A549 (cell line): Measurements from ENCODE around the gene GPR146. TPM values are rescaled to one million over a fixed set of nuclear protein-coding genes. Genes with fewer than 3 reads are reported as not detected.

Experiments used
- ATAC-seq, 2 experiments: fragments of 200-7000 bp in 1 of 2; fragments of >200 bp in 1 of 2; cut with Nextera tagmentation in 1 of 2; cut with Tn5 transposase in 1 of 2; 3 replicates each; pipeline versions ENCODE4 v1.8.0 to v1.9.1; 2018 to 2020; ENCODE audit warnings: mild to moderate bottlenecking in 1 of 2, moderate library complexity in 1 of 2
- CTCF ChIA-PET: fragments of 300-600 bp; sonication (Branson Sonifier 250); formaldehyde crosslinking; extraction: SDS; loops from one replicate; lab custom pipeline; 2021; ENCODE audit warnings: antibody characterized with exemption, inconsistent platforms; lab: Yijun Ruan, JAX
- POLR2A ChIA-PET: fragments of 350-600 bp; formaldehyde crosslinking; extraction: SDS; loops from one replicate; lab custom pipeline; 2021; ENCODE audit warnings: antibody characterized with exemption, inconsistent platforms; lab: Yijun Ruan, JAX
- DNase-seq, 2 experiments: peaks; one replicate each; pipeline versions ENCODE4 v3.0.0 to v3.0.0-alpha.2; 2011 to 2016; ENCODE audit warnings: low read depth in 1 of 2, low spot score in 1 of 2
- FAIRE-seq: peaks from 2 replicates; lab custom pipeline; 2011; peaks lifted over from hg19 to GRCh38; lab: Jason Lieb, UNC
- H3K27ac ChIP-seq, 2 experiments: fragments of >200 bp; sonication (Bioruptor Twin); formaldehyde crosslinking; 3 replicates each; pipeline ENCODE4 v1.5.1; 2016 to 2017
- H3K4me1 ChIP-seq: fragments of >200 bp; sonication (Bioruptor Twin); formaldehyde crosslinking; 3 replicates; pipeline ENCODE4 v1.6.1; 2016
- H3K4me2 ChIP-seq: fragments of >200 bp; sonication (Bioruptor Twin); formaldehyde crosslinking; 3 replicates; pipeline ENCODE4 v1.6.1; 2016
- H3K4me3 ChIP-seq: fragments of >200 bp; sonication (Bioruptor Twin); formaldehyde crosslinking; 3 replicates; pipeline ENCODE4 v1.5.1; 2016
- H3K9me3 ChIP-seq: fragments of >200 bp; sonication (Bioruptor Twin); formaldehyde crosslinking; 3 replicates; pipeline ENCODE4 v1.6.1; 2016
- CBX8 ChIP-seq: fragments of 200-600 bp; sonication (generic); IDR thresholded peaks from 2 replicates; pipeline ENCODE4 v1.6.1; 2016
- CHD2 ChIP-seq: fragments of 150-350 bp; IDR thresholded peaks from 2 replicates; pipeline ENCODE4 v1.6.1; 2014; ENCODE audit warnings: low read length; ENCODE audit not compliant: partially characterized antibody
- EP300 ChIP-seq, 2 experiments: fragments of >200 bp; sonication (Bioruptor Twin); formaldehyde crosslinking; IDR thresholded peaks; 2 replicates in 1 of 2; 3 replicates in 1 of 2; pipeline ENCODE4 v1.6.1; 2016 to 2017
- FOSB ChIP-seq: fragments of 250-450 bp; sonication (Bioruptor Pico); IDR thresholded peaks from 2 replicates; pipeline ENCODE4 v1.5.0; 2020; ENCODE audit warnings: mild to moderate bottlenecking, moderate library complexity
- FOSL2 ChIP-seq, 2 experiments: fragments of 450-650 bp in 1 of 2; fragments of >200 bp in 1 of 2; sonication (Bioruptor Twin) in 1 of 2; formaldehyde crosslinking; IDR thresholded peaks; 2 replicates each; pipeline versions ENCODE4 v1.5.0 to v1.6.1; 2016 to 2020; ENCODE audit warnings: mild to moderate bottlenecking in 1 of 2, moderate library complexity in 1 of 2
- GATA3 ChIP-seq: IDR thresholded peaks from 2 replicates; pipeline ENCODE4 v1.6.1; 2012; ENCODE audit warnings: borderline replicate concordance
- HDAC2 ChIP-seq: fragments of 200-600 bp; sonication (generic); IDR thresholded peaks from 2 replicates; pipeline ENCODE4 v1.6.1; 2016
- HOXB5 ChIP-seq: fragments of 250-450 bp; sonication (Bioruptor Pico); IDR thresholded peaks from 2 replicates; pipeline ENCODE4 v1.5.0; 2020; ENCODE audit warnings: mild to moderate bottlenecking, moderate library complexity
- JUN ChIP-seq, 2 experiments: fragments of >200 bp; sonication (Bioruptor Twin); formaldehyde crosslinking; IDR thresholded peaks; 2 replicates in 1 of 2; 3 replicates in 1 of 2; pipeline ENCODE4 v1.6.1; 2016 to 2017
- KDM1A ChIP-seq: fragments of 200-600 bp; sonication (generic); IDR thresholded peaks from 2 replicates; pipeline ENCODE4 v1.6.1; 2016; ENCODE audit warnings: low read depth, mild to moderate bottlenecking
- MYC ChIP-seq: IDR thresholded peaks from 2 replicates; pipeline ENCODE4 v1.6.1; 2012; ENCODE audit warnings: mild to moderate bottlenecking, inconsistent platforms, low read length, improper control_type of control experiment, borderline replicate concordance
- NFE2L2 ChIP-seq: fragments of 150-350 bp; conservative IDR thresholded peaks from 2 replicates; pipeline ENCODE4 v1.6.1; 2014; ENCODE audit warnings: low read length
- PHF8 ChIP-seq: fragments of 200-600 bp; sonication (generic); IDR thresholded peaks from 2 replicates; pipeline ENCODE4 v1.6.1; 2016; ENCODE audit warnings: low read depth, mild to moderate bottlenecking, antibody characterized with exemption, moderate library complexity, borderline replicate concordance
- RARB ChIP-seq: fragments of 250-450 bp; sonication (Bioruptor Pico); IDR thresholded peaks from 2 replicates; pipeline ENCODE4 v1.8.0; 2021; ENCODE audit warnings: mild to moderate bottlenecking, moderate library complexity
- RFX5 ChIP-seq: fragments of 450-650 bp; IDR thresholded peaks from 2 replicates; pipeline ENCODE4 v1.7.1; 2014; ENCODE audit warnings: antibody characterized with exemption, mild to moderate bottlenecking, moderate library complexity
- RNF2 ChIP-seq: fragments of 200-600 bp; sonication (generic); IDR thresholded peaks from 2 replicates; pipeline ENCODE4 v1.6.1; 2016; ENCODE audit warnings: low read depth, mild to moderate bottlenecking, antibody characterized with exemption, moderate library complexity, borderline replicate concordance
- ZSCAN20 ChIP-seq: fragments of 250-450 bp; sonication (Bioruptor Pico); IDR thresholded peaks from 2 replicates; pipeline ENCODE4 v1.8.0; 2022; ENCODE audit warnings: mild to moderate bottlenecking, moderate library complexity
- WGBS: methylation state at CpG from one replicate; pipeline ENCODE4 v1.1.6; 2017; ENCODE audit errors: missing lambda C conversion rate; 5-methylcytosine and 5-hydroxymethylcytosine counted together
- polyA plus RNA-seq, 4 experiments: library from polyadenylated mRNA; depleted of rRNA in 3 of 4; stranded (reverse); fragments of >200 nt; fragmentation: RNase III in 1 of 4; extraction: RNeasy Plus Mini Kit Qiagen cat#74134 plus additional on column Dnase treatment in 1 of 4; gene quantifications; 2 replicates in 3 of 4; 3 replicates in 1 of 4; pipeline ENCODE4 v1.2.3, GENCODE V29; 2011 to 2017
- TF ChIP-seq, protein P1 (sequence below): fragments of 450-650 bp; IDR thresholded peaks from 2 replicates; pipeline ENCODE4 v1.6.1; 2014; ENCODE audit warnings: antibody characterized with exemption
- TF ChIP-seq, protein P2 (sequence below): fragments of 200-600 bp; sonication (generic); IDR thresholded peaks from 2 replicates; pipeline ENCODE4 v1.6.1; 2016; ENCODE audit warnings: antibody characterized with exemption, mild to moderate bottlenecking, moderate library complexity
- TF ChIP-seq, protein P3 (sequence below): IDR thresholded peaks from 2 replicates; pipeline ENCODE4 v1.6.1; 2012
- TF ChIP-seq, protein P4 (sequence below): IDR thresholded peaks from 2 replicates; pipeline ENCODE4 v1.6.1; 2012; ENCODE audit warnings: low read depth, borderline replicate concordance

GPR146 gene
- polyA plus RNA-seq, 2 of the 4 experiments (the other 2 are of a cell fraction), result 0.50 to 0.75 TPM

DNA sequence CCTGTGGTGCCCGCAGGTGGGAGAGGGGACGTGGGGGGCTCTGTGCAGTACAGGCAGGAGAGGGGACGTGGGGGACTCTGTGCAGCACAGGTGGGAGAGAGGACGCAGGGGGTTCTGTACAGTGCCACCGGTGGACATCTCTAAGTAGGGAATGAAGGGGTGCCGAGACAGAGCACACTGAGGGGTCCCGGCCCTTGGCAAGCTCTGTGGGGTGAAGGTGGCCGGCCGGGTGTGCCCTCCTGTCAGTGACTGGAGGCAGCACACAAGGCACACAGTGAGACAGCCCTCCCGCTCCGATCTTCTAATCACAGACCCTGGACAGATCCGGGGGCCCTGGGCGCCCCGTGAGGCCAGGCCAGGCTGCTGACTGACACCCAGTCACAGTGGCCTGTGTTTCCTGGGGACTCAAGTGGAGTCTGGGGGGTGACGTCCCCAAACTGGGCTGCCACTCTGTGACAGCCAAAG is 11.2 kb downstream of the GPR146 start:
- POLR2A ChIA-PET, result no interaction called here
- WGBS, result 92% methylated on average over 13 of the region's 15 CpGs
- no peak for DNase-seq
- FAIRE-seq, result no peak
- Histone ChIP-seq H3K4me3 (no peak overlapping the region), H3K4me1 (no peaks in the 10 kb centered on the region), H3K9me3 (no peaks in the 10 kb centered on the region), H3K4me2 (no peak overlapping the region)
- no peak for TF ChIP-seq RARB (CRISPR knock-in tag)
- no peak for TF ChIP-seq RNF2
- TF ChIP-seq ZSCAN20, result no peak
- TF ChIP-seq, protein P1, sequence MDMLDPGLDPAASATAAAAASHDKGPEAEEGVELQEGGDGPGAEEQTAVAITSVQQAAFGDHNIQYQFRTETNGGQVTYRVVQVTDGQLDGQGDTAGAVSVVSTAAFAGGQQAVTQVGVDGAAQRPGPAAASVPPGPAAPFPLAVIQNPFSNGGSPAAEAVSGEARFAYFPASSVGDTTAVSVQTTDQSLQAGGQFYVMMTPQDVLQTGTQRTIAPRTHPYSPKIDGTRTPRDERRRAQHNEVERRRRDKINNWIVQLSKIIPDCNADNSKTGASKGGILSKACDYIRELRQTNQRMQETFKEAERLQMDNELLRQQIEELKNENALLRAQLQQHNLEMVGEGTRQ, result no peak
- TF ChIP-seq FOSB (CRISPR knock-in tag), result no peak
- no peak for TF ChIP-seq JUN (IDR thresholded peaks at IDR 0.05)
- TF ChIP-seq, all 56 proteins: peak for 0
- CTCF ChIA-PET, result interaction anchor here (1.5 to 20.4 kb wide), 3 partner anchors 10 to 60 kb away, joined by 4 to 487 read pairs (median 63); partner anchors contain the start of gene GPR146
- no peak for ATAC-seq
- no peak overlapping the region for H3K27ac ChIP-seq

DNA sequence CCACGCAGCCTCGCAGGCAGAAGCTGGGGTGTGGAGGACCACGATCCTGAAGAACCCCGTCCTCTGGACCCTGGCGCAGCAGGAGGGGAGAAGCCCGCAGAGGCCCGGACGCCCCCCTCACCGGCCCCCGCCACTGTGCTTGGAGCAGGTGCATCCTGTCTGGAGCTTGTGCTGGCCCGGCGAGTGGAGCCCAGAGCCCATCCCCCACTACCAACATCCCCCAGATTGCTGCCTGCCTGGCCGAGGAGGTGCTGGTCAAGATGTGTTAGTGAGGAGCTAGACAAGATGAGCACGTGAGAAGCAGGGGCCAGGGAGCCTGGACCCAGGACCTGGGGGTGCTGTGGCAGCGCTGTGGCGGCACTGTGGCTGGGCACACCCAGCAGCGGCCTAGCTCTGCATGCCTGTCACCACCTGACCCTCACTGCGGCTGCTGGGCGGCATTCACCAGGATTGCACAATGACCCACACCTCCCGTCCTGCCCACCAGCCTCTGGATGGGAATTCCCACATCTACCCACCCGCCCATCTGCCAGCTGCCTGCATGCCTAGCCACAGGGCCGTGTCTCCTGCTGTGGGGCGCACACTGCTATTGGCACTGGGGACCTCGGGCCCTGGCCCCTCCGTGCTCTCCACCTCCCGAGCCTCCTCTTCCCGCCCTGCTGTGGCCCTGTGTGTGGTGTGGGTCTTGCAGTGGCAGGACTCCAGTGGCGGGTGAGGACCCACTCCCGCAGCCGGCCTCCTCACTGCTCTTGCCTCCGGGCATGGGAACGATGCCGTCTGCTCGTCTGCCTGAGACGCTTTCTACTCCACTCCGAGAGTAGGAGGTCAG is 11.8 kb downstream of the GPR146 start:
- FAIRE-seq, result no peak
- H3K27ac ChIP-seq, result no peak overlapping the region
- TF ChIP-seq, protein P2, sequence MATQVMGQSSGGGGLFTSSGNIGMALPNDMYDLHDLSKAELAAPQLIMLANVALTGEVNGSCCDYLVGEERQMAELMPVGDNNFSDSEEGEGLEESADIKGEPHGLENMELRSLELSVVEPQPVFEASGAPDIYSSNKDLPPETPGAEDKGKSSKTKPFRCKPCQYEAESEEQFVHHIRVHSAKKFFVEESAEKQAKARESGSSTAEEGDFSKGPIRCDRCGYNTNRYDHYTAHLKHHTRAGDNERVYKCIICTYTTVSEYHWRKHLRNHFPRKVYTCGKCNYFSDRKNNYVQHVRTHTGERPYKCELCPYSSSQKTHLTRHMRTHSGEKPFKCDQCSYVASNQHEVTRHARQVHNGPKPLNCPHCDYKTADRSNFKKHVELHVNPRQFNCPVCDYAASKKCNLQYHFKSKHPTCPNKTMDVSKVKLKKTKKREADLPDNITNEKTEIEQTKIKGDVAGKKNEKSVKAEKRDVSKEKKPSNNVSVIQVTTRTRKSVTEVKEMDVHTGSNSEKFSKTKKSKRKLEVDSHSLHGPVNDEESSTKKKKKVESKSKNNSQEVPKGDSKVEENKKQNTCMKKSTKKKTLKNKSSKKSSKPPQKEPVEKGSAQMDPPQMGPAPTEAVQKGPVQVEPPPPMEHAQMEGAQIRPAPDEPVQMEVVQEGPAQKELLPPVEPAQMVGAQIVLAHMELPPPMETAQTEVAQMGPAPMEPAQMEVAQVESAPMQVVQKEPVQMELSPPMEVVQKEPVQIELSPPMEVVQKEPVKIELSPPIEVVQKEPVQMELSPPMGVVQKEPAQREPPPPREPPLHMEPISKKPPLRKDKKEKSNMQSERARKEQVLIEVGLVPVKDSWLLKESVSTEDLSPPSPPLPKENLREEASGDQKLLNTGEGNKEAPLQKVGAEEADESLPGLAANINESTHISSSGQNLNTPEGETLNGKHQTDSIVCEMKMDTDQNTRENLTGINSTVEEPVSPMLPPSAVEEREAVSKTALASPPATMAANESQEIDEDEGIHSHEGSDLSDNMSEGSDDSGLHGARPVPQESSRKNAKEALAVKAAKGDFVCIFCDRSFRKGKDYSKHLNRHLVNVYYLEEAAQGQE, result no peak
- TF ChIP-seq PHF8 (no peak), FOSL2 (IDR thresholded peaks at IDR 0.05) (no peak), FOSL2 (CRISPR knock-in tag; IDR thresholded peaks at IDR 0.05) (no peak), RFX5 (no peak), NFE2L2 (no peak), KDM1A (no peak), CHD2 (no peak), CBX8 (no peak), EP300 (IDR thresholded peaks at IDR 0.05) (no peak), MYC (no peak), HDAC2 (no peak), GATA3 (no peak), HOXB5 (CRISPR knock-in tag) (no peak)
- TF ChIP-seq, protein P3, sequence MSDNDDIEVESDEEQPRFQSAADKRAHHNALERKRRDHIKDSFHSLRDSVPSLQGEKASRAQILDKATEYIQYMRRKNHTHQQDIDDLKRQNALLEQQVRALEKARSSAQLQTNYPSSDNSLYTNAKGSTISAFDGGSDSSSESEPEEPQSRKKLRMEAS, result no peak
- TF ChIP-seq, protein P4, sequence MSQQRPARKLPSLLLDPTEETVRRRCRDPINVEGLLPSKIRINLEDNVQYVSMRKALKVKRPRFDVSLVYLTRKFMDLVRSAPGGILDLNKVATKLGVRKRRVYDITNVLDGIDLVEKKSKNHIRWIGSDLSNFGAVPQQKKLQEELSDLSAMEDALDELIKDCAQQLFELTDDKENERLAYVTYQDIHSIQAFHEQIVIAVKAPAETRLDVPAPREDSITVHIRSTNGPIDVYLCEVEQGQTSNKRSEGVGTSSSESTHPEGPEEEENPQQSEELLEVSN, result no peak
- TF ChIP-seq, protein P1, result no peak
- TF ChIP-seq, all 56 proteins: peak for 0

More for the DNA sequence above, 11.8 kb downstream of the GPR146 start:
- ATAC-seq (no peak), DNase-seq (no peak)
- POLR2A ChIA-PET, result no interaction called here
- Histone ChIP-seq H3K4me1 (no peaks in the 10 kb centered on the region), H3K4me2 (no peak overlapping the region), H3K4me3 (no peak overlapping the region), H3K9me3 (no peaks in the 10 kb centered on the region)
- WGBS, result 84% methylated on average over 10 of the region's 36 CpGs
- CTCF ChIA-PET, result interaction anchor here (0.9 to 20.4 kb wide), 5 partner anchors 10 to 81 kb away, joined by 3 to 487 read pairs (median 4); partner anchors contain the start of genes COX19 and GPR146
